Measurements from ENCODE around the gene GRIP1.
A peak's percentile ranks its signal among the peaks of the same experiment; 100 is the strongest.

The GRIP1 gene

DNA sequence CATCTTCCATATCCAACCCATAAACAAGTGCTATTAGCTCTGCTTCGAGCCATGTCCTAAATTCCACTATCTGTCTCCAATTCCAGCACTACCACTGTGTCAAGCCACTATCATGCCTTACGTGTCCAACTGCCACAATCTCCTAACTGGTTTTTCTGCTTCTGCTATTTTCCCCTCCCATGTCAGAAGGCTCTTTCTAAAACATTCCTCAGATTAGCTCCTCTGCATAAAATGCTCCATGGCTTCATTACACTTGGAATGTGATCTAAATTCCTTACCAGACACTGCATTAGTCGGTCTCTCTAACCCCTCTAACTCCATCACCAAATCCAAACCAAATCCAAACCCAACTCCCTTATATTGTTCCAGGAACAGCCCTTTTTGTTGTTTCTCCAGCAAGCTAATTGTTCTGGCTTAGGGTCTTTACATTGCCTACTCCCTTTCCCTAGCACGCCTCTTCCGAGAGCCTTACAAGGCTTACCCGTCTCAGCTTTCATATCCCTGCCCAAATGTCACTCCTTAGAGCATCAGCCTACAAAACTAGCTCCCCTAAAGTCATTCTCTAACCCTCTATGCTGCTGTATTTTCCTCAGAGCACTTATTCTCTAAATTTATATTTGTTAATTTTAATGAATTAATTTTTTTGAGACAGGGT, 236.8 kb downstream of the GRIP1 start:
- no peak for DNase-seq

GRCh38 chr12:66438601-66439000, 240.3 kb downstream of the GRIP1 start:
- no peak for DNase-seq

GRCh38 chr12:66430106-66430505, 248.8 kb downstream of the GRIP1 start:
- no peak for DNase-seq

- no peak for DNase-seq
These were observed 250.0 kb downstream of the GRIP1 start for GRCh38 chr12:66428870-66429269.

DNA sequence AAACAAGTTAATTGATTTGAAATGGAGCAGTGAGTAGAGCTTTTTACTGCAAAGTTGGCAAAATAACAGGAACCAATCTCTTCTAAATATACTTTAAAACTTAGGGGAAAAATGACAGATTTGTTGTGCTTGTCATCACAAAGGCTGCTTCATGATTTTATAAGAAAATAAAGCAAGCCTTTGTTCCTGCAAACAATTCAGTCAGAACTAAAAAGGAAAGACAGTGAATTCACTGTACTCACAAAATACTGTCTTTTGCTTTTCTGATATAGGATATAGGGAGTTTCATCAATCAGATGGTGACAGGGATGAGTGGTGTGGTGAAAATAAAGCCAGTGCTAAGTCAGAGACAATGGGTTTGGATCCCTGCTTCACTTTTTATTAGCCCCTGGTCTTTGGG, 250.6 kb downstream of the GRIP1 start:
- DNase-seq, result no peak

DNA sequence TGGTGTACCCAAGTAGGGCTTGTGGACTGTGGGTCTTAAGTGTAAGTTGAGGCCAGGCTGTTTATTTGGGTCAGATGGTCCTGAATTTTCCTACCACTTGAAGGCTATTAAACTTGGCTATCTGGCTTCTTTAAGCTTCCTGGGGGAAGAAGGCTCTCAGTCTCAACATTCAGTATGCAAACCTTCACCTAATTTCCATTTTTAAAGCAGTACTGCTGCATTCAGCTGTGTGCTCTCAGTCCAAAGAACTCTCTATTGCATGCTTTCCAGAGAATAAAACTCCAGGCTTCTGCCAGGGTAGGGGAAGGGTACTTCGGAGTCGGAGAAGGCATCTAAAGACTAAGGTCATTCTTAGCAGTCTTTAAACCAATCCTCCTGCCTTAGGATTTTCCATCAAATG, 252.2 kb downstream of the GRIP1 start:
- DNase-seq, result no peak

- DNase-seq, result no peak
These were observed 255.6 kb downstream of the GRIP1 start for GRCh38 chr12:66423266-66423665.

- no peak for DNase-seq
These were observed 260.0 kb downstream of the GRIP1 start for GRCh38 chr12:66418908-66419307.

GRCh38 chr12:66417217-66417616, 261.7 kb downstream of the GRIP1 start:
- DNase-seq, result no peak

GRCh38 chr12:66409195-66409871, 269.5 kb downstream of the GRIP1 start:
- peak; percentile 81 for DNase-seq

GRCh38 chr12:66405395-66405794, 273.5 kb downstream of the GRIP1 start:
- no peak for DNase-seq

GRCh38 chr12:66403746-66404145, 275.1 kb downstream of the GRIP1 start:
- peak; percentile 17 for DNase-seq

GRCh38 chr12:66399911-66400306, 279.0 kb downstream of the GRIP1 start:
- DNase-seq, result no peak

- DNase-seq, result peak; percentile 90
These were observed 279.7 kb downstream of the GRIP1 start for GRCh38 chr12:66398931-66399910.

DNA sequence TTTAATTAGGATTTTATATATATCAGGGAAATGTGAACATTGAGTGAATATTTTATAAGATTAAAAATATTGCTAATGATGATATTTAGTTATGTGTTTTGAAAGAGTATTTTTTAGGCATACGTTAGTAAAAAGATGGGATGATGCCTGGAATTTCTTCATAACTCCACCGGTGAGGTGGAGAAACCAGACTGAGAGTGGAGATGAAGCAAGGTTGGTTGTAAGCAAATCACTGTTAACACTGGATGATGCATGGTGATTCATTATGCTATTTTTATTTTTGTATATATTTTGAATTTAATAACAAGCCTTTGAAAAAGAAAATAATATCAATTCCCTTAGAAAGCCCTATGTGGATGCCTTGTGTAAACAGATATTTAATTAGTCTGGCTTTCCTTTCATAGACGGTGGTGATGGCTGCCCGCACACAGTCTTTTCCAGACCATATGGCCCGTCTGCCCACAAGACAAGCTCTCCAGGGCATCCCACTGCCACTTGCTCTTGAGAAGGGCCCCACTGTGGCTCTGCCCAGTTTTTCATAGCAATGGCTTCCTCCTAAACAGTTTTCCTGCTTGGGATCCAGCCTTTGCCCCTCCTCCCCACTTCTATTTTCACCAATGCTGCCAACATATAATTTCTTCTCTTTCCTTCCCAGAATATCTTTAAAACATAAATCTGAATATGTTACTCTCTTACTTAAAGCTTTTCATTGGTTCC, 281.1 kb downstream of the GRIP1 start:
- DNase-seq, result no peak

DNA sequence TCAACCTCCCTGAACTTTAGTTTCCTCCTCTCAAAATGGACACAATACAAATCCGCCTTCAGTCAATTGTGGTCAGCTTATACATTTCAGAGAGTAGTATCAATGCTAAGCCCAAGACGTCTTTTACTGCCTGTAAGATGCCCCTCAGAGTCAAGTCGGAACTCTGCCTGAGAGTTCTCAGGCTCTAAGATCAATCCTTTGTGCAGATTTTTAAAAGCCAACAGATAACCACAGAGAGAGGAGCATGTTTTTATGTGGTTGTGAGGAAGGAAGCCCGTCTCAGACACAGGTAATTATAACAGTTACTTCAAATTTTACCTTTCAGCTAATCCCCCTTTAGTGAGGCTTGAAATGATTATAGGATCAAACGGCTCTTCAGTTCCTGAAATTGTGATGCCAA, 285.0 kb downstream of the GRIP1 start:
- DNase-seq, result no peak

DNA sequence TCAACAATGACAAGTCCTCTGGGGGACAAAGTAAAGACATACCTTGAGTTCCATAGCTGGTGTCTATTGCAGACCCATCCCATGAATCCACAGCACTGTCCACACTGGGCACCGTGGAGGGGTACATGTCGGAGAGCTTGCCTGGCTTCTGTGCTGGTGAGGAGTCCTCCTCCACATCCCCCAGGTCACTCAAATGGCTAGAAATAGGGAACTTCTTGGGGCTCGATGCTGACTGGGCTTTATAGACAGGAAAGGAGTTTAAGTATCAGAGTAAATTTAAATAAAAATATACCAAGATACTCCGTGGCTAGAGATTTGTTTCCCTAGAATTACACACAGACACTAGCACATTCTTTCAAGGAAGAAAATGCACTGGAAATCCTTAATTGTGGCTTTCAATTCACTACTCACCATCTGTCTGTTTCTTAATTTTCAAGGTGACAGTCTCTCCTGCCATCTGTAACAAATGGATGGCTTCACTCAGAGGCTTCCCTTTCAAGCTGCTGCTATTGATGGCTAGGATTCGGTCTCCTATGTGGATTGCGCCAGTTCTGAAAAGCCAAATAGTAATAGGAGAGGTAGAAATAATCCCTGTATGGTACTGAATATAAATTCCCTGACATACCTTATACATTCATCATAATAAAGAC, 286.5 kb downstream of the GRIP1 start:
- no peak for DNase-seq

GRCh38 chr12:66388517-66388916, 290.4 kb downstream of the GRIP1 start:
- DNase-seq, result peak; percentile 97

DNA sequence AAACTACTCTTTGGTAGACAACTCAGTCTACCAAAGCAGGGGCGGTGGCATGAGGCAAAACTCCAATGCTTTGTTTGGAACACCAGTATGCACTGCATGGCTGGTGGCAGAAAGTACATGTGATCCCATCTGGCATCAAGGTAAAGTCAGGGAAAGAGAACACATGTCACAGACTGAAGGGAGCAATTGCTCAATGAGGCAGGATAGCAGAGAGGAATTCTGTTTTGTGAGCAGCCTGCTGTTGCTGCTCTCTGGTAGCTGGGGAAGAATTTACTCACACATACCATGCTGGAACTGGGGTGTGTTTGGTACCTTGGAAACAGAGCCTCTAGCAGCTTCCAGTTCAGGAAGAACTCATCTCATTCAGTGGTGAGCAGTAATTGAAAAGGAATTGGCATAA, 291.8 kb downstream of the GRIP1 start:
- DNase-seq, result no peak

DNA sequence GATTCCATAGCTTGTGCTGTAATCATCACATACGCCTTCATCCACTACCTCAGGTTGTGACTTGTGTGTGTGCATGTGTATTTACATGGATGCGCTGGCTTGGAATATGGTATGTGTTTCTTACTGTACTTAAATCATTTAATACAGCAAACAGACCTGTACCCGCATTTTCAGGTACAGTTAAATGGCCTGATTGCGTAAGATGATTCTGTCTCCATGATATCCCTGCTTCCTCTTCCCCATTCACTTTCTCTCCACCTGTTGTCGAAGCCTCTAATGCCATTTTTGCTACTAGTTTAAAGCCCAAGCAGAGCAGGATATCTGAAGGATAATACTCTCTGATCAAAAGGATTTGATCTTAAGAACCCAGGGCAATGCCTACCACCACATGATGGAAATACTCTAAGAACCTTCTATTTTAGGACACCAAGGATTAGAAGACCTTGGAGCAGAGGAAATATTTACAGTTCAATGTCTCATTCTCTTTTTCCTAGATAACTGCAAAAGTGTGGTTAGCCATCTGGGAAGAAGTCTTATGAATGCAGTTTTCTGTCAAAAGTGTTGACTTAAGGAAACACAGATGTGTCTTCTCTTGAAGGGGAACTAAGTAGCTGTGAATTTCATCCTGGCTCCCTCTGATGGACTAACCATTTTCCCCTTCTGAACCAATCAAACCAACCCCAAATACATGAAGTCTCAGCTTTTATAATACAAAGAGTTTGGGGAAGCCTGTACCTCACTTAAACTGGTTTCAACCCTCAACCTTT, 297.9 kb downstream of the GRIP1 start:
- DNase-seq, result peak; percentile 96

- DNase-seq, result peak; percentile 97
These were observed 299.3 kb downstream of the GRIP1 start for GRCh38 chr12:66379616-66380015.

DNA sequence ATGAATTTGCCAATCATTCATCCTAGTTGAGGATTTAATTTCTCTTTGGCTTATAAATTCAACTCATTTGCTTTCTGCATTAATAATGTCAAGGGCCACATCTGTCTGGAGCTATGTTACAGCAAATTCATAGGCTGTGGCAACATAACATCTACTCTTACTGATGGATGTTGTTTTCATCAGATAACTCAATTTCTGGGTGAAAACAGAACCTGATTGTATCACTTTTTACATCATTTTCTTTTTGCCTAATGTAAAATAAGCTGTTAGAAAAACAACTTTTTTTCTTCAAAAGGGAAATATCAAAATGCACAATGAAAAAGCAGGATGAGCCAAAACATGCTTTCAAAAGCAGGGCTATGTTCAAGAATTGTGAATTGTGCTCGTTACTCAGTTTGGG, 303.3 kb downstream of the GRIP1 start:
- DNase-seq, result no peak

Data from MV-4-11 (cell line).